HG03025 (cell line): ENCODE data around the gene COL15A1.

Experiments used
- ATAC-seq: cut with Tn5 transposase; IDR thresholded peaks from one replicate; pipeline ENCODE4 v1.9.1; 2021; ENCODE audit warnings: mild to moderate bottlenecking, moderate library complexity; ENCODE audit not compliant: unreplicated experiment, low FRiP score

The COL15A1 gene

DNA sequence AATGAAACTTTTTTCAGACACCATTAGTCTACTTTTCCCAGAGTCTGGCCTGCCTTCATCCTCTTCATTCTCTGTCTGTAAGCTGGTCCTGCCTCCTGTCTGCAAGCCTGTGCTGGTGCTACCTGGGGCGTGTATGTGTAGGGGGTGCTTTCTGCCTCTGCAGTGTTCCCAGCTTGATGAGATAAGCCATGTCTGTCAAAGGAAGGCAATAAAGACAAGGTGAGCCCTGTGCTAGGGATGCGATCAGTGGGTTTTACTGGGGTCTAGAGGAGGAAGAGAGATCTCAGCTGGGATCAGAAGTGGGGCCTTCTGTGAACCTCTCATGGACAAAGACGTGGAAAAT lies 83.2 kb downstream of the COL15A1 start:
- ATAC-seq, result no peak

DNA sequence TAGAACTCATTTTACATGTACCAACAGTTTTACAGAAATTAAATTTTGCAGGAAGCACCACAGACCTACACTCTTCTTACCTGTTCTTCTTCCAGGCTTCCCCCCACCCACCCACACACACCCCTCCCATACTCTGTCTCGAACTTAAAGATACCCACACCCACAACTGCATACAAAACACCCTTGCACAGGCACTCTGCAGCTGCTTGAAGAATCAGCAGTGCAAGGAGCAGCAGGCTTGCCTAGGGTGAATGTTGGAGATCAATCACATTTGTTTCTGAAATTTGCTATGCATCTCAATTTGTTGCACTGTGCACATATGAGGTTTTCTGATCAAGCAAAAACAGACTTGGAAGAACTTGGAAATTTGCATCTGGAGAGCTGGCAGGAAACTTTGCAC lies 83.7 kb downstream of the COL15A1 start:
- ATAC-seq, result no peak

DNA sequence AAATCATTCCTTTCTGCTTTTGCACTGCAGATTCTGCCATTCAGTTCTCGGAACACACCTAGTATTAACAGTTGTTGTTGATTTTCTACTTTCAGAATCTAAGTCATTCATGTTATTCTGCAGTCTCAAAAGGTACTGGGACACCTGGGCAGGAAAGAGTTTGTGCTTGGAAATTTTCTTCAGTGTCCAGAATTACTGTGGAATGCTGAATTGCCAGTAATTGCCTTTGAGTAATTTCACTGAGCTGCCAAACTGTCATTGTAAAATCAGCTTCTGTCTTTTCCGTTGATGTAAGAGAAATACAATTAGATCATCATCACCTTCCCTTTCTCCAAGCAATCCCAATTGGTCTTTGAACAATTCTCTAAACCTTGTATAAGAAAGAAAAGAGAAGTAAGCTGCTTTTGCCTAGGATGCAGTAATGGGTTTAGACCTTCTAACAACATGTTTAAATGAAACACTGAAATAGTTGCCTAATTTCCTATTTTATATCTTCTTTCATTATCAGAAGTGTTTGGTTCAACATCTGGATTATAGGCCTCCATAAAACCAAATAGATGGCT lies 85.5 kb downstream of the COL15A1 start:
- no peak for ATAC-seq

DNA sequence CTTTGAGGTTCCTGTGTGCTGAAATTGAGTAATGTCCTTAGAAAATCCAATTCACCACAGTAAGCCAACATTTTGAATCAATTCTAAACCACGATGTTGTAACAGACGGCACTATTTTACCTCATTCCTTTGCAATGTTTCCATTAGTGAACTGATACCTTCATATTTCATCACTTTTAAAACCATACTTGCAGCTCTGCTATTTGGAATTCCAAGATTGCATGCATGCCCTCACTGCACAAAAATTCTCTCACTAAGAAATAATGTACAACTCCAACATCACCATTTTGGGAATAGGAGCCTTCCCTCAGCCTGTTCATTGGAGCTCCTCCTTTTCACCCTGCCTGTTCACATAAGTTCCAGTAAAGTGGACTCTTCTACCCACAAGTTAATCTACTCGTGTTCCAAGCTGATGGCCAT lies 86.4 kb downstream of the COL15A1 start:
- ATAC-seq, result no peak

DNA sequence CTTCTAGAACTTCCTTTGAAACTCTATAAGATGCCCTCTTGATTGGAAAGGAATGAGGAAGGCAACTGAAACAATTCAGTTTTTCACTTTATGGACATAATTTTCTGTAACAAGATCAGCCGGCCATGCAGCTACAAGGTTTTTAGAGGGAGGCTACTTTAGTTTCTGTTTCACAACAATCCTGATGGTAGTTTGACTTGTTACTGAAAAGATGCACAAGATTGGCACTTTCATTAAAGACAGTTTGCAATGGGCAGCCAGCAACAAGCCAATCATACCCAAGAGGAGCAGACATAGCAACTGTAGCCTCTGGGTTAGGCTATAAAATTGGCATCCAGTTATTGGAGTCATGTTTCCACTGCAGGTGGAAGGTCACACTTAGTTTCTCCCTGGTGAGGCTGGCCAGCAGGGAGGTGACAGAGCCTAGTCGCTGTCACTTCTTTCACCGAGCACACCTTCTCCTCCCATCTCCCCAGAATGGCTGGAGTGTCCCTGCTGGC lies 87.0 kb downstream of the COL15A1 start:
- ATAC-seq, result no peak

DNA sequence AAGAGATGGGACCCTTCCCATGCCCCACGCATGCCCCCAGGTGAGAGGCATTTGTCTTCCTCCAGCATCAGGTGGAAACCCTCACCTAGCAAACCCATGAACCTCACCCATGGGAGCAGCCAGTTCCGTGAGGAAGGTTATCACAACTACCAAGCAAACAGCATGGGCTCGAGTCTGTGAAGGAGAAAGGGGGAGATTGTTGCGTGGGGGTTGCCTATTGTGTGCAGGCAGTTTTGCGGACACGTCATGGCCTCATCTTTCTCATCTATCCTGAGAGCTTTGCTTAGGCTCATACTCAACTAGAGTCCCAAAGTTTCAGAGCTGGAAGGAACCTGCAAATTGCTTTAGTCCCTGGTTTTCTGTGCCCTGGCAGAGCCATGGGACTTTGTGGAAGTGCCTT lies 87.6 kb downstream of the COL15A1 start:
- ATAC-seq, result no peak

DNA sequence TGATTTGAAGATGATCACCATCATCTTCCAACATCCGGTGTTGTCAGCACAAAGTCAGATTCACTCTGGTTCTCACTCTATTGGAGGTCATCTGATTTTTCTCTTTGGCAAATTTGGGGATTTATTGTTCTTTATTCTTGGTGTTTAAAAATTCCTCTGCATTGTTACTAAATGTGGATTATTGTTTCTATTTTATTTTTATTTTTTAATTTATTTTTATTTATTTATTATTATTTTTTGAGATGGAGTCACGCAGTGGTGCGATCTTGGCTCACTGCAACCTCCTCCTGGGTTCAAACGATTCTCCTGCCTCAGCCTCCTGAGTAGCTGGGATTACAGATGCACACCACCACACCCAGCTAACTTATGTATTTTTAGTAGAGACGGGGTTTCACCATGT lies 88.3 kb downstream of the COL15A1 start:
- ATAC-seq, result no peak

DNA sequence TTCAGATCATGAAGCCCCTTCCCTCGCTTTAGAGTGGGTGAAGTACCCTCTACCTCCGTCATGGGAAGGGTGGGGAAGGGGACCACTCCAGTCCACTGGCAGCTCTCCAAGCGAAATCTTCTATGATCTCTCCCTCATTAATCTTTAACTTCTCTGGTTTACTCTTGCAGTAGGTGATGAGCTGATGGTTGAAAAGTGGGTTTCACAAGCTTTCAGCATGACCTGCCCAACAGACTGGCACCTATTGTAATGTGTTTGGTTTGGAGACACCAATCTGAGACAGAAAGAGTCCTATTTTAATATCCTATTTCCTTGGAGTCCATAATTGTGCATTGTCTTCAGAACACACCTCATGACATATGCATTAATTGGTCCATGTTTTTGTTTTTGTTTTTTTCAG lies 90.4 kb downstream of the COL15A1 start:
- no peak for ATAC-seq

DNA sequence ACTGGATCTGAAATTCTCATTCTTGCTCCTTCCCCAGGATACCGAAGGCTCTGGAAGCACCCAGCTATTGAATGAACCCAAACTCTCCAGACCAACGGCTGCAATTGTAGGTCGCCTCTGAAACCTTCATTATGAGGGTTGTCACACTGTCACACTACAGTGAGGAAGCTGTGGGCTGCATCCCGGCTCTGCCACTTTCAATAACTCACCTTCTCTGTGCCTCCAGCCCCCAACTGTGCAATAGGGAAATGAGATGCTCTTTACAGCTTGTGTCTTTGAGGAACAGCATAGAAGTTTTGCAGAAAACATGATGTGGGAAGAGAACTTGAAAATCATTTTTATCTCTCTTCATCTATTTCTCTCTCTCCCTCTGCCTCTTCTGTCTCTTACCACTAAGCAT lies 91.6 kb downstream of the COL15A1 start:
- no peak for ATAC-seq

DNA sequence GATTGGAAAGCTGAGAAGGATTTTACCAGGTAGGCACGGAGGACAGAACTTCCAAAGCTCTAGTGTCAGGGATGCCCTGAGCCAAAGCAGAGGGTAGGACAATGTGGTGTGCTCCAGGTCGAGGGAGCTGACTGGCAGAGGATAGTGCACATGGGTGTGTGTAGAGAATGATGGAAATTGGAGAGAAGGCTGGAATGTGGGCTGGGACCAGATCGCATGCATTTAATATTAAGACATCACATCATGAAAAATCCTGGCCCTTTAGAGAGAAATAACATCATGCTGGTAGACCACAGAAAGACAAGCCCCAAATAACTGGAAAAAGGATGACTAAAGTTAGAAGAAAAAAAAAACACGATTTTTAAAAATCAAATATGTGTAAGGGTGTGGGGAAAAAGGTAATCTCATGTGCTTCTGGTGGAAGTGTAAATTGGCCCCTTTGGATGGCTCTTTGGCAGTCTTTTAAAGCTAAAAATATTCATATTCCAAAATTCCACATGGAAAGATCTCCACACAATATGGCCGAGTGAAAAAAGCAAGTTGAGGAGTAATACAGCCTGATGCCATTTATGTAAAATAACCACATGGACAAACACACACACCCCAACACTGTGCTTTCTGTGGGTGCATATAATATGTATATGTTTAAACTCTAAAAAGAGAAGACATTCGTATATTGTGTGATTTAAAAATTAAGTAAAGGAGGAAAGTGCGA lies 94.2 kb downstream of the COL15A1 start:
- ATAC-seq, result no peak

DNA sequence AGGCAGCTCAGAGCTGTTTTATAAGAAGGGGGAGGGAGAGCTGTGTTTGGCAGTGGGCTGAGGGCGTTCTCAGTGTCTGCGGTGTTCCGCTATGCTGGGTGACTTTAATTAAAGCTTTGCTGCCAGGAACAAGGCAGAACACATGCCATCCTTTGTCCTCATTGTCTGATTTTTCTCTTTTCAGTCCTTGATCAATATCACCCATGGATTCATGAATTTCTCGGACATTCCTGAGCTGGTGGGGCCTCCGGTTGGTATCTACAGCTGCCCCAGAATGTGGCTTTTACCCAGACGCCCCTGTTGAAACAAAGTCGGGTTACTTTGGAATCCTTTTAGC lies 94.7 kb downstream of the COL15A1 start:
- no peak for ATAC-seq

DNA sequence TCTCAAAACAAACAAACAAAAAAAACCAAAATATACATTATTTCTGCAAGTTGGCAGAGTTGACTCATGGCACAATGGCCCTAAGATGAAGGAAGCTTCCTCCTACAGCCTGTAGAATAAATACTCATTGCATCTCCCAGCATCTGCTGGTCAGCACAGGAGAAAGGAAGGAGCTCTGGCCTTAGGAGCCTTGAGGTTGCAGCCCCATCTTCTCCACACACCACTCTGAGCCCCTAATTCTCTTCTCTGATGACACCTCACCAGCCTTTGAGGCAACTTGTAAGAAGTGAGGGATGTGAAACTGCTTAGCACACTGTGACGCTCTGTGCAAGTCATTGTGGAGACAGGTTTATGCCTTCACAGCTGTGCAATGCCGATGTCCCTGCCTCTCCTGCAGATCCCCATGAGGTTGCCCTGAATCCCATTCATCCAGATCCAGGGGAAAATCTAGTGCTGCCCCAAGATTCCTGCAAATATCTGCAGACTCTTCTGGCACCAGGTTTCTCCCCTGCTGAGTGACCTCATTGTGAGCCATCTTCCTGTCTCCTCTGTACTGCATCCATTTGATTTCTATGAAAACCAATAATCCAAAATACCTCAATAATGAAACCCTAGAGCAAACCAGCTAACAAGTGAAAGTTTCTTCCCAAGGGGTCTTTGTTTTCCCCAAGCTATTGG lies 95.9 kb downstream of the COL15A1 start:
- no peak for ATAC-seq

DNA sequence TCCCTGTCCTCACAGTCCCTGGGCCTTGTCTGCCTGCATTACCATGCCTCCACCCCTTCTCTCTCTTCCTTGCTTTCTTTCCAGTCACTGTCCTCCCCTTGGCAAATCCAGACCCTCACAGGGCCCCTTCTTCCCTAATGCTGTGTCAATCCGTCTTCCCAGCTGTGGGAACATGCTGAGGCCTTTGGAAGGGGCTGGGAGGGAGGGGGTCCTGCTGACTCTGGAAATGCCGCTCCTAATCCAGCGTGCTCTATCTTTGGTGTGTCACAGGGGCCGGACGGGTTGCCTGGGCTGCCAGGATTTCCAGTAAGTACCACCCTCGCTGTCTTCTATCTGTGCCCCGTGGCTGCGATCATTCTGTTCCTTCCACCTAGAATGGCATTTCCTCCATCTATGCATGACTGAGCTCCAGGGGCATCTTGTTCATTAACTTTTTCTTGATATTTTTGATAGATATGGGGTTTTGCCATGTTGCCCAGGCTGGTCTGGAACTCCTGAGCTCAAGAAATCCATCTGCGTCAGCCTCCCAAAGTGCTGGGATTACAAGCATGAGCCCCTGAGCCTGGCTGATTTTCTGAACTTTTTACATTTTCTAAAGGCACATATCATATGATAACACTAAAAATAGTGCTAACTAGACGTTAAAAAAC lies 96.7 kb downstream of the COL15A1 start:
- ATAC-seq, result no peak

DNA sequence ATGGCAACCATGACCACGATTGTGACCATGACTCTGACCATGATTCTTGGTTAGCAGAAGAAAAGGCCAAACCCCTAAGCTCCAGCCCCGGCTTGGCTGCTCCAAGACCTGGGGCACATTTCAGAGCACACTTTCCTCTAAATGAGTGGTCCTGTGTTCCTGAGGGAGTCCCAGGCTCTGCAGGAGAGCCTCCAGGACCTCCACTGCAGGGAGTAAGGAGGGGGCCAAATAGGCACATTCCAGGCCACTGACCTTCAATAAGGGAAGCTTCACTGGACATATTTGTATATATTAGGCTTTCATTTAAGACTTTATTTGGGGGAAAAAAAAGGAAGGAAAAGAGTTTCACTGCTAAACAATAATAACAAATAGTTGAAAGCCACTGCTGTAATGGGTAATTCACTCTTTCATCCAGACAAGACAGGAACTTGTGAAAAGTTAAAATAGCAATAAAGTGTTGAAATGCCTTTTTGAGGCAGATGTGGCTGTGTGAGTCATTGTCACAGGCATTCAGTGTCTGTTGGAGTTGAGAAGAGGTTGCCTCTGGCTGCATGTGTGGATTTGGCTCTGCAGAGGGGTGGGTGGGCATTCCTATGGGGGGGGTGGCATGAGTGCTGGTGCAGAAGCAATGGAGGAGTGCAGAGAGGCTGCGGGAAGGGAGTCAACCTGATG lies 97.3 kb downstream of the COL15A1 start:
- ATAC-seq, result no peak

DNA sequence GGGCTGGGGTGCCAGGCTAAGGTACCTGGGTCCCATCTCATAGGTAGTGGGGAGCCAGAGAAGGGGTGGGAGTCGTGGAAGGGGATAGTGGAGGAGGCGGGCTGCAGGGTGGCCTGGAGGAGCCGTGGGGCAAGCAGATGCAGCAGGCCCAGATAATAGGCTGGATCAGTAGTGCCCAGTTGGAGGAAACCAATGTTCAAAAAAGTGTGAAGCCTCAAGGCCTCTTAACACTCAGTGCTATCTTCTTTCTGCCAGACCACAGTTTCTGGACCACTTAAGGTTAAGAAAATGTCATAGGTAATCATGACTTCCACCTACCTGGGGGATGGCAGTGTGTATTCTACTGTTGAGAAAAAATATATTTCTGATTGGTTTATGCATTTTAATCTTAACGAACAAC lies 97.9 kb downstream of the COL15A1 start:
- no peak for ATAC-seq

DNA sequence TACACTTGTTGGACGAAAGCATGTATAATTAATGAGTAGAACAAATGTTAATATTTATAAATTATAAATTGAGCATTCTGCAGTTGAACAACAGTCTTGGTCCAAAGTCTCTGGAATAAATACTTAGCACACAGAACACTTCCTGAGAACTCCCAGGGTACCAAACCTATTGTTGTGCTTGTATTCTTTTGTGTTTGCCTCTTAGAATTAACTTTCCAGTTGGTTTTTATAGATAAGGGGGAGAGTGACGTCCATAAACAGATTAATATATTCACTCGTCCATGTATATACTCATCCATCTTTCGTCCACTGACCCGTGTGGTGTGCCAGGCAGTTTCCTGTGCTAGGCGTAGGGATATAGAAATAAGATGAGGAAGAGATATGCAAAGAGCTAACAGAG lies 98.9 kb downstream of the COL15A1 start:
- no peak for ATAC-seq

DNA sequence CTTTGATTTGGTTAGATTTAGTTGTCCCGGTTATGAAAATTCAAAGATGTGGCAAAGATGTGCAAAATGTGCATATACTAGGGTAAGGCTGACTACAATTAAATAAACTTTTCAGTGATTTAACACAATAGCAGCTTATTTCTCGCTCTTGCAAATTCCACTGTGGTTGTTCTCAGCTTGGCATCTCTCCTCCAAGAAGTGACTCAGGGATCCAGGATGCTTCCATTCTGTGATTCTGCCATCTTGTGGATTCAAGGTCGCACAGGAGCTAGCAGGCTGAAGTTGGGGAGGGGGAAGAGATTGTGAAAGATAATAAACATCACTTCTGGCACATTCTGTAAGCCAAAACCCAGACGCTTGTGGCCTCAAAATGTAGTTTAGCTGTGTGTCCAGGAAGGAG lies 101.1 kb downstream of the COL15A1 start:
- no peak for ATAC-seq

DNA sequence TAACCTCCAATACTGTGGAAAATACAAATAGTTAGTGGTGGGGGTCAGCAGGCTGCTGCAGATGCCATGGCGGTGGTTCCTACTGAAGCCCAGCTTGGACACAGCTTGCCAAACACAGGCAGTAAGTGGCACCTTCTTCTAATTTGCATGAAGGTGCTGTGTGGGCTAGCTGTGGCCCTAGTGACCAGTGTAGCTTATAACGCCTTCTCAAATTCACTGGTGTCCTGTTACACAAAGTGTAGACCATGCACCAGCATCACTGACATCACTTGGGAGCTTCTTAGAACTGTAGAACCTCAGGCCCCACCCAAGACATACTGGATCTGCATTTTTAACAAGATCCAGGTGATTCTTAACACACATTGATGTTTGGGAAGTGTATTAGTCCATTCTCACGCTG lies 102.4 kb downstream of the COL15A1 start:
- no peak for ATAC-seq

DNA sequence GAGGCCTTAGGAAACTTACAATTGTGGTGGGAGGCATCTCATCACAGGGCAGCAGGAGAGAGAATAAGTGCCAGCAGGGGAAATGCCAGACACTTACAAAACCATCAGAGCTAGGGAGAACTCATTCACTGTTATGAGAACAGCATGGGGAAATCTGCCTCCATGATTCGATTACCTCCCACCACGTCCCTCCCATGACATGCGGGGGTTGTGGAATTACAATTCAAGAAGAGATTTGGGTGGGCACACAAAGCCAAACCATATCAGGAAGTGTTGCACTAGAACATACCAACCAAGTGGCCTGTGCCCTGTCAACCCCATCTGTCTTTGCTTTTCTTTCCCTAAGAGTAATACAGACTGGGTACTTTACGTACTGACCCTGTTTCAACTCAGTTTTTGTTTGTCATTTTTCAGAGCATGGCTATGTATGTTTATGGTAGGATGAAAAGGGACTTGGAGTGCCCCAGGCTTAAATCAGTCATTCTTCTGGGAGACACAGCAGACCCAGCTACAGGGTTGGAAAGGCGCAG lies 102.9 kb downstream of the COL15A1 start:
- ATAC-seq, result no peak

DNA sequence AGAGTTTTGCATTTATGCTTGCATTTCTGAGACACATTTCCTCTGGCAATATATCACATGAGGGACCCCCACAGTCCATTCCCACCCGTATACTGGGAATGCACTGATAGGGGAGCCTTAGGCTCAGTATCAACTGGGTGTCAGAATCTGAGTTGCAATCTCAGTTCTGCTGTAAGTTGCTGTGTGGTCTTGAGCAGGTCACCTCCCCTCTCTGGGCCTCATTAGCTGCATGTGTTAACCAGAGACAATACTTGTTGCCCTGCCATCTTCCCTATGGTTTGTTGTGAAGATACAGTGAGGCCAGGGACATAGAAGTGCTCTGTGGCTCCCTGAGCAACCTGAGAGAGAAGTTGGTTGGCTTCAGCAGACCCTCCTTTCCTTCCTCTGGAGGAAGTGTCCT lies 105.5 kb downstream of the COL15A1 start:
- no peak for ATAC-seq

DNA sequence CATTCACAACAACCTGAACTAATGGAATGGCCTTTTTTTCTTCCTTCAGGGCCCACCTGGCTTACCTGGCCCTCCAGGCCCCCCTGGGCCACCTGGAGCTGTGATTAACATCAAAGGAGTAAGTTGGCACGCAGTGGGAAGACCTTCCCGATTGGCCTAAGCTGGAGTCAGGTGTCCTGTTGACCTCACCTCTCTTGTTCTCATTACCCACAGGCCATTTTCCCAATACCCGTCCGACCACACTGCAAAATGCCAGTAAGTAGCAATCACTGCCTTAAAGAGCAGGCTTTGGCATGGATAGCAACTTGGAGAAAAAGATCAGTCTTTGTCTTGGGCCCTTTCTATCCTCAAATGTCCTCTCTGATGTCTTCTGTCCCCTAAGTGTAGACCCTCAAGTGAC lies 105.9 kb downstream of the COL15A1 start:
- no peak for ATAC-seq
